H9 (cell line): ENCODE data around the gene TP53INP2. TPM values are rescaled to one million over a fixed set of nuclear protein-coding genes. Genes with fewer than 3 reads are reported as not detected.

Experiments used
- DNase-seq: peaks from one replicate; pipeline ENCODE4 v3.0.0-alpha.2; 2017
- H2AFZ ChIP-seq: one replicate; pipeline ENCODE4 v1.6.1; 2013; ENCODE audit warnings: mild to moderate bottlenecking, low read length, control low read depth, moderate library complexity
- H2AK5ac ChIP-seq: 2 replicates; pipeline ENCODE4 v1.6.1; 2013; ENCODE audit warnings: low read length, control low read depth, mixed read lengths; ENCODE audit not compliant: insufficient read length
- H2BK120ac ChIP-seq: one replicate; pipeline ENCODE4 v1.6.1; 2013; ENCODE audit warnings: low read depth, mild to moderate bottlenecking, low read length, control low read depth, inconsistent platforms; ENCODE audit not compliant: poor library complexity, severe bottlenecking
- H2BK12ac ChIP-seq: 2 replicates; pipeline ENCODE4 v1.6.1; 2013; ENCODE audit warnings: low read length, control low read depth, mixed read lengths, low read depth; ENCODE audit not compliant: insufficient read length
- H2BK15ac ChIP-seq: 2 replicates; pipeline ENCODE4 v1.6.1; 2013; ENCODE audit warnings: low read depth, low read length, control low read depth
- H2BK20ac ChIP-seq: one replicate; pipeline ENCODE4 v1.6.1; 2013; ENCODE audit warnings: low read depth, mild to moderate bottlenecking, low read length, control low read depth, inconsistent platforms; ENCODE audit not compliant: poor library complexity, severe bottlenecking
- H2BK5ac ChIP-seq: 2 replicates; pipeline ENCODE4 v1.6.1; 2013; ENCODE audit warnings: low read length, control low read depth, mixed read lengths; ENCODE audit not compliant: insufficient read length
- H3K14ac ChIP-seq: 2 replicates; pipeline ENCODE4 v1.6.1; 2013; ENCODE audit warnings: low read length, control low read depth; ENCODE audit not compliant: insufficient read depth
- H3K18ac ChIP-seq: 2 replicates; pipeline ENCODE4 v1.6.1; 2013; ENCODE audit warnings: low read depth, mild to moderate bottlenecking, mixed read lengths, low read length, control low read depth; ENCODE audit not compliant: insufficient read length
- H3K23ac ChIP-seq: 2 replicates; pipeline ENCODE4 v1.6.1; 2013; ENCODE audit warnings: low read length, control low read depth, mixed read lengths, low read depth; ENCODE audit not compliant: insufficient read length
- H3K23me2 ChIP-seq: 2 replicates; pipeline ENCODE4 v1.6.1; 2013; ENCODE audit warnings: low read depth, mild to moderate bottlenecking, mixed read lengths, low read length, control low read depth; ENCODE audit not compliant: insufficient read length, poor library complexity, severe bottlenecking
- H3K27ac ChIP-seq: 2 replicates; pipeline ENCODE4 v1.5.1; 2013; ENCODE audit warnings: low read length, control low read depth, mixed read lengths, low read depth; ENCODE audit not compliant: insufficient read length
- H3K27me3 ChIP-seq: 2 replicates; pipeline ENCODE4 v1.6.1; 2013; ENCODE audit warnings: low read length, control low read depth, inconsistent platforms; ENCODE audit not compliant: insufficient read depth
- H3K4ac ChIP-seq: 2 replicates; pipeline ENCODE4 v1.6.1; 2013; ENCODE audit warnings: low read depth, mild to moderate bottlenecking, control low read depth, inconsistent platforms, low read length, moderate library complexity
- H3K4me1 ChIP-seq: 2 replicates; pipeline ENCODE4 v1.6.1; 2013; ENCODE audit warnings: low read length, control low read depth, inconsistent platforms; ENCODE audit not compliant: insufficient read depth
- H3K4me2 ChIP-seq: 2 replicates; pipeline ENCODE4 v1.6.1; 2013; ENCODE audit warnings: low read length, control low read depth, mixed read lengths; ENCODE audit not compliant: insufficient read length, insufficient read depth
- H3K56ac ChIP-seq: 2 replicates; pipeline ENCODE4 v1.6.1; 2013; ENCODE audit warnings: low read depth, mild to moderate bottlenecking, mixed read lengths, low read length, control low read depth; ENCODE audit not compliant: insufficient read length
- H3K79me1 ChIP-seq: 2 replicates; pipeline ENCODE4 v1.6.1; 2013; ENCODE audit warnings: low read depth, mild to moderate bottlenecking, moderate library complexity, low read length, control low read depth, inconsistent platforms; ENCODE audit not compliant: insufficient read depth, poor library complexity, severe bottlenecking
- H3K79me2 ChIP-seq: 2 replicates; pipeline ENCODE4 v1.6.1; 2013; ENCODE audit warnings: low read length, control low read depth, inconsistent platforms; ENCODE audit not compliant: insufficient read depth
- H3K9ac ChIP-seq: 2 replicates; pipeline ENCODE4 v1.6.1; 2013; ENCODE audit warnings: low read length, control low read depth, mixed read lengths; ENCODE audit not compliant: insufficient read length; ENCODE audit errors: extremely low read depth
- H3K9me3 ChIP-seq: one replicate; pipeline ENCODE4 v1.6.1; 2013; ENCODE audit warnings: low read depth, low read length, inconsistent platforms; ENCODE audit not compliant: control insufficient read depth
- H3T11ph ChIP-seq: one replicate; pipeline ENCODE4 v1.6.1; 2013; ENCODE audit warnings: mild to moderate bottlenecking, low read length, control low read depth, inconsistent platforms
- H4K20me1 ChIP-seq: one replicate; pipeline ENCODE4 v1.6.1; 2013; ENCODE audit not compliant: control insufficient read depth, insufficient read length, insufficient read depth
- H4K5ac ChIP-seq: 2 replicates; pipeline ENCODE4 v1.6.1; 2013; ENCODE audit warnings: low read depth, mild to moderate bottlenecking, mixed read lengths, low read length, control low read depth; ENCODE audit not compliant: insufficient read length
- H4K8ac ChIP-seq: replicated peaks from 2 replicates; pipeline ENCODE4 v1.6.1; 2013; ENCODE audit warnings: low read length, control low read depth, mixed read lengths, low read depth; ENCODE audit not compliant: insufficient read length
- H4K91ac ChIP-seq: 2 replicates; pipeline ENCODE4 v1.6.1; 2013; ENCODE audit warnings: low read depth, mild to moderate bottlenecking, moderate library complexity, mixed read lengths, low read length, control low read depth; ENCODE audit not compliant: insufficient read length
- H3K27ac Mint-ChIP-seq, 3 experiments: 2 replicates in 2 of 3; 3 replicates in 1 of 3; pipeline ENCODE4 v1.8.0; 2020 to 2021; ENCODE audit warnings: mixed read lengths in 3 of 3, mild to moderate bottlenecking in 1 of 3, moderate library complexity in 1 of 3
- H3K27me3 Mint-ChIP-seq: 2 replicates; pipeline ENCODE4 v1.8.0; 2021; ENCODE audit warnings: low read depth, mild to moderate bottlenecking, moderate library complexity, mixed read lengths
- H3K36me3 Mint-ChIP-seq, 3 experiments: 2 replicates in 2 of 3; 3 replicates in 1 of 3; pipeline ENCODE4 v1.8.0; 2020 to 2021; ENCODE audit warnings: low read depth in 3 of 3, mixed read lengths in 3 of 3; ENCODE audit not compliant: insufficient read depth in 1 of 3
- H3K4me1 Mint-ChIP-seq, 2 experiments: 2 replicates each; pipeline ENCODE4 v1.8.0; 2020; ENCODE audit warnings: mixed read lengths in 2 of 2
- H3K4me3 Mint-ChIP-seq, 2 experiments: 2 replicates in 1 of 2; 3 replicates in 1 of 2; pipeline ENCODE4 v1.8.0; 2020 to 2021; ENCODE audit warnings: mild to moderate bottlenecking in 2 of 2, mixed read lengths in 2 of 2, moderate library complexity in 1 of 2
- H3K9me3 Mint-ChIP-seq, 2 experiments: 2 replicates in 1 of 2; 3 replicates in 1 of 2; pipeline ENCODE4 v1.8.0; 2020; ENCODE audit warnings: mild to moderate bottlenecking in 2 of 2, mixed read lengths in 2 of 2, moderate library complexity in 1 of 2
- WGBS: extraction: QIAGEN DNeasy Blood & Tissue Kit; methylation state at CpG from one replicate; pipeline ENCODE4 v1.1.7; 2013; ENCODE audit warnings: missing lambda C conversion rate, low lambda C conversion rate, mixed read lengths; ENCODE audit not compliant: insufficient read length; ENCODE audit errors: extremely low coverage; 5-methylcytosine and 5-hydroxymethylcytosine counted together
- total RNA-seq: library from RNA; stranded (reverse); gene quantifications from 2 replicates; pipeline ENCODE4 v1.2.1, GENCODE V29; 2021
- TF ChIP-seq, protein P1 (sequence below): fragments of 200-600 bp; sonication (generic); conservative IDR thresholded peaks from 3 replicates; pipeline ENCODE4 v1.8.0; 2021; ENCODE audit warnings: antibody characterized with exemption, mild to moderate bottlenecking

Gene TP53INP2
- total RNA-seq, 1 experiment from 2014 or later: 8.0 TPM

DNA sequence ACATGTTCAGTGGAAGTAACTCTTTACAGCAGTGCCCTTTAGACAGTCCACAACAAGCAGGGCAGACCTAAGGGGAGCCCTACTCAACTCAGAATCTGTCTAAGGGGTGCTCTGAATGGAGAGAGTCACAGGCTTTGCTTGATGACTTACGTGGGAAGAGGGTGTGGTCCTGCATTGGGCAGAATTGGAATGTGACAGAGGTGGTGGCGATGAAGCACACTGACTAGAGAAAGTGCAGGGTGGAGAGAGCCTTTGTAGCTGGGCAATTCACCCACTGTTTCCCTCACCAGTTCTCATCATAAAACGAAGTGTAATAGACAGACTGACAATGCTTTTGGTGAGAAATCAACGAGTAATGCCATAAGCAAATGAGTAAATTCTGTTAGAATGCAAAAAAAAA is 11.2 kb downstream of the TP53INP2 start:
- TF ChIP-seq, protein P1, sequence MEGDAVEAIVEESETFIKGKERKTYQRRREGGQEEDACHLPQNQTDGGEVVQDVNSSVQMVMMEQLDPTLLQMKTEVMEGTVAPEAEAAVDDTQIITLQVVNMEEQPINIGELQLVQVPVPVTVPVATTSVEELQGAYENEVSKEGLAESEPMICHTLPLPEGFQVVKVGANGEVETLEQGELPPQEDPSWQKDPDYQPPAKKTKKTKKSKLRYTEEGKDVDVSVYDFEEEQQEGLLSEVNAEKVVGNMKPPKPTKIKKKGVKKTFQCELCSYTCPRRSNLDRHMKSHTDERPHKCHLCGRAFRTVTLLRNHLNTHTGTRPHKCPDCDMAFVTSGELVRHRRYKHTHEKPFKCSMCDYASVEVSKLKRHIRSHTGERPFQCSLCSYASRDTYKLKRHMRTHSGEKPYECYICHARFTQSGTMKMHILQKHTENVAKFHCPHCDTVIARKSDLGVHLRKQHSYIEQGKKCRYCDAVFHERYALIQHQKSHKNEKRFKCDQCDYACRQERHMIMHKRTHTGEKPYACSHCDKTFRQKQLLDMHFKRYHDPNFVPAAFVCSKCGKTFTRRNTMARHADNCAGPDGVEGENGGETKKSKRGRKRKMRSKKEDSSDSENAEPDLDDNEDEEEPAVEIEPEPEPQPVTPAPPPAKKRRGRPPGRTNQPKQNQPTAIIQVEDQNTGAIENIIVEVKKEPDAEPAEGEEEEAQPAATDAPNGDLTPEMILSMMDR: no peak

More for the DNA sequence above, 11.2 kb downstream of the TP53INP2 start:
- H3K9ac ChIP-seq: no peak overlapping the region
- H3T11ph ChIP-seq: no peak overlapping the region
- H3K9me3 ChIP-seq: no peaks in the 10 kb centered on the region
- Mint-ChIP-seq H3K27me3 (peaks cover 18% of the 10 kb centered on the region), H3K9me3 (no peaks in the 10 kb centered on the region), H3K36me3 (peaks cover 0 to 25% (median 0%) of the 10 kb centered on the region in 3 experiments; a peak in 2 of 7 replicates), H3K4me1 (peaks cover 3 to 5% of the 10 kb centered on the region in 2 experiments; a peak in 3 of 4 replicates), H3K4me3 (no peak overlapping the region), H3K27ac (no peak overlapping the region)
- H3K4me2 ChIP-seq: no peak overlapping the region
- no peak overlapping the region for H2BK5ac ChIP-seq
- H3K27me3 ChIP-seq: peaks cover 6% of the 10 kb centered on the region; the same call in 1 of the 2 replicates
- H4K8ac ChIP-seq: no peak overlapping the region
- H2BK12ac ChIP-seq: no peak overlapping the region
- H2BK120ac ChIP-seq: no peak overlapping the region
- no peaks in the 10 kb centered on the region for H3K4me1 ChIP-seq
- no peak overlapping the region for H3K18ac ChIP-seq
- H2AK5ac ChIP-seq: no peak overlapping the region
- H2BK20ac ChIP-seq: no peak overlapping the region
- no peaks in the 10 kb centered on the region for H3K79me2 ChIP-seq
- H3K4ac ChIP-seq: no peak overlapping the region
- no peaks in the 10 kb centered on the region for H3K79me1 ChIP-seq
- no peak overlapping the region for H4K5ac ChIP-seq
- no peak overlapping the region for H3K56ac ChIP-seq
- H4K91ac ChIP-seq: no peak overlapping the region
- H3K23ac ChIP-seq: no peak overlapping the region
- H4K20me1 ChIP-seq: no peaks in the 10 kb centered on the region
- no peak overlapping the region for H2AFZ ChIP-seq
- H3K27ac ChIP-seq: no peak overlapping the region
- no peak overlapping the region for H2BK15ac ChIP-seq
- H3K14ac ChIP-seq: no peak overlapping the region
- DNase-seq: no peak
- no peaks in the 10 kb centered on the region for H3K23me2 ChIP-seq
- no CpG with 5 or more reads among the region's 4 CpGs for WGBS
